MM.1S (cell line): ENCODE measurements around the gene ADAM19.

Experiments used
- DNase-seq: peaks from one replicate; pipeline ENCODE4 v3.0.0-alpha.2; 2015
- H2AFZ ChIP-seq: fragments of 300-600 bp; sonication (generic); 2 replicates; pipeline ENCODE4 v1.6.0; 2016; ENCODE audit warnings: antibody characterized with exemption, low read length
- H3F3A ChIP-seq: fragments of 300-600 bp; sonication (generic); 2 replicates; pipeline ENCODE4 v1.6.1; 2016; ENCODE audit warnings: mild to moderate bottlenecking, antibody characterized with exemption, low read length, moderate library complexity, mixed read lengths; ENCODE audit not compliant: insufficient read depth
- H3K27ac ChIP-seq: fragments of 300-600 bp; sonication (generic); 2 replicates; pipeline ENCODE4 v1.5.1; 2016; ENCODE audit warnings: mild to moderate bottlenecking, low read length
- H3K27me3 ChIP-seq: fragments of 300-600 bp; sonication (generic); replicated peaks from 2 replicates; pipeline ENCODE4 v1.6.0; 2016; ENCODE audit warnings: low read length; ENCODE audit not compliant: insufficient read depth
- H3K36me3 ChIP-seq: fragments of 300-600 bp; sonication (generic); replicated peaks from 2 replicates; pipeline ENCODE4 v1.6.1; 2016; ENCODE audit warnings: mild to moderate bottlenecking, low read length, mixed read lengths; ENCODE audit not compliant: insufficient read depth
- H3K4me1 ChIP-seq: fragments of 300-600 bp; sonication (generic); 2 replicates; pipeline ENCODE4 v1.6.1; 2016; ENCODE audit warnings: low read length, mixed read lengths
- H3K4me2 ChIP-seq: fragments of 300-600 bp; sonication (generic); 2 replicates; pipeline ENCODE4 v1.6.0; 2016; ENCODE audit warnings: low read depth, low read length
- H3K4me3 ChIP-seq: fragments of 300-600 bp; sonication (generic); 2 replicates; pipeline ENCODE4 v1.5.1; 2016; ENCODE audit warnings: low read length, mixed read lengths
- H3K79me2 ChIP-seq: fragments of 300-600 bp; sonication (generic); 2 replicates; pipeline ENCODE4 v1.6.1; 2016; ENCODE audit warnings: mixed run types, low read length, mixed read lengths
- H3K9ac ChIP-seq: fragments of 300-600 bp; sonication (generic); 2 replicates; pipeline ENCODE4 v1.6.1; 2016; ENCODE audit warnings: low read length, mixed read lengths
- H3K9me2 ChIP-seq: fragments of 300-600 bp; sonication (generic); replicated peaks from 2 replicates; pipeline ENCODE4 v1.6.1; 2016; ENCODE audit warnings: mild to moderate bottlenecking, low read length, mixed read lengths; ENCODE audit not compliant: insufficient read depth
- H3K9me3 ChIP-seq: fragments of 300-600 bp; sonication (generic); replicated peaks from 2 replicates; pipeline ENCODE4 v1.6.1; 2016; ENCODE audit warnings: mild to moderate bottlenecking, low read length, mixed read lengths; ENCODE audit not compliant: insufficient read depth
- H4K20me1 ChIP-seq: fragments of 300-600 bp; sonication (generic); 2 replicates; pipeline ENCODE4 v1.6.1; 2016; ENCODE audit warnings: mild to moderate bottlenecking, low read length, moderate library complexity, mixed read lengths; ENCODE audit not compliant: insufficient read depth
- CTCF ChIP-seq: fragments of 300-600 bp; sonication (generic); IDR thresholded peaks from 2 replicates; pipeline ENCODE4 v1.5.1; 2016; ENCODE audit warnings: antibody characterized with exemption, low read length, mixed read lengths
- EZH2 ChIP-seq: fragments of 300-600 bp; sonication (generic); optimal IDR thresholded peaks from 2 replicates; pipeline ENCODE3; 2017; ENCODE audit warnings: low read depth, mild to moderate bottlenecking, antibody characterized with exemption, low read length, mixed read lengths
- EZH2phosphoT487 ChIP-seq: fragments of 300-600 bp; sonication (generic); IDR thresholded peaks from 2 replicates; pipeline ENCODE4 v1.6.1; 2018; ENCODE audit warnings: antibody characterized with exemption, low read length

The ADAM19 gene

DNA sequence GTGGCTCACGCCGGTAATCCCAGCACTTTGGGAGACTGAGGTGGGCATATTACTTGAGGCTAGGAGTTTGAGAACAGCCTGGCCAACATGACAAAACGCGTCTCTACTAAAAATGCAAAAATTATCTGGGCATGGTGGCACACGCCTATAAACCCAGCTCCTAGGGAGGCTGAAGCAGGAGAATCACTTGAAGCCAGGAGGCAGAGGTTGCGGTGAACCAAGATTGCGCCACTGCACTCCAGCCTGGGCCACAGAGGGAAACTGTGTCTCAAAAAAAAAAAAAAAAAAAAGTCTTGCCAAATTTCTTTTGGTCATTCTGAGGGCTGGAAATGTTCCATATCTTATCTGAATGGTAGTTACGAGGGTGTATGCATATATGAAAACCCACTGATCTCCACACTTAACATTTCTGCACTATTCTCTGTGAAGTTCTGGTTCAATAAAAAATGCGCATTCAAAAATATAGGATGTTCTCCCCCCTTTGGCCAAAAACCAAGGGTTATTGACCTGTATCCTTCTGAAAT lies 129.1 kb downstream of the ADAM19 start:
- Histone ChIP-seq H3K9me2 (no peaks in the 10 kb centered on the region), H3K4me2 (no peak overlapping the region), H2AFZ (no peak overlapping the region), H3K27me3 (no peaks in the 10 kb centered on the region), H4K20me1 (no peaks in the 10 kb centered on the region), H3K27ac (no peak overlapping the region), H3K4me3 (no peak overlapping the region), H3K36me3 (no peaks in the 10 kb centered on the region), H3K9me3 (no peaks in the 10 kb centered on the region), H3K9ac (no peak overlapping the region), H3F3A (no peaks in the 10 kb centered on the region), H3K79me2 (no peaks in the 10 kb centered on the region), H3K4me1 (no peaks in the 10 kb centered on the region)
- TF ChIP-seq CTCF = no peak
- no peak for TF ChIP-seq EZH2phosphoT487
- no peak for TF ChIP-seq EZH2
- no peak for DNase-seq

DNA sequence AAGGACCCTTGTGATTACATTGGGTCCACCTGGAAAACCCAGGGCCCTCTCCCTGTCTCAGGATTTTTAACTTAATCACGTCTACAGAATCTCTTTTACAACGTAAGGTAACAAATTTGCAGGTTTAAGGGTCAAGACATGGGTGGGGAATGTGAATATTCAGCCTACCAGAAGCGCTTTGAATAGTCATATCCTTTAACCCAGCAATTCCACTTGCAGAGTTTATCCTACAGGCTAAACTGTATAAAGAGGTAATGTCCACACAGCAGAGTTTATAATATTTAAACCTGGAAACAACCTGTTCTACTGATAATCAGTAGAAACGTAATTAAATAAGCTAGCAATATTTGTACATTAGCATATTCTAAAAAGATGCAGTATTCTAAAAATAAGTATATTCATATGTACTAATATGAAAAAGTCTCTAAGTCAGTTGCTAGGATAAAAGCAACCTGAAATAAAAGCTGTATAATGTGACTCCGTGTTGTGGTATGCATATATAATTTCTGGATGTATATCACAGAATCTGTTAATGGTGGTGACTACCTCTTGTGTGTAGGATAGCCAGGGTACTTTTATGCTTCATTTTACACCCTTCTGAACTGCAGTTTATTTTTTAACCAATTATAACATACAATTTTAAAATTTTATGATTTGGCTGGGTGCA lies 129.7 kb downstream of the ADAM19 start:
- Histone ChIP-seq H3K79me2 (no peaks in the 10 kb centered on the region), H3K9me2 (no peaks in the 10 kb centered on the region), H3K36me3 (no peaks in the 10 kb centered on the region), H3K27ac (no peak overlapping the region), H4K20me1 (no peaks in the 10 kb centered on the region), H3K27me3 (no peaks in the 10 kb centered on the region), H3K4me2 (no peak overlapping the region), H2AFZ (no peak overlapping the region), H3K4me1 (no peaks in the 10 kb centered on the region), H3F3A (no peaks in the 10 kb centered on the region), H3K9me3 (no peaks in the 10 kb centered on the region), H3K9ac (no peak overlapping the region), H3K4me3 (no peak overlapping the region)
- no peak for TF ChIP-seq EZH2phosphoT487
- no peak for DNase-seq

GRCh38 chr5:157444224-157444623 lies 131.4 kb downstream of the ADAM19 start:
- no peak overlapping the region for H2AFZ ChIP-seq
- H3K4me3 ChIP-seq = no peak overlapping the region
- DNase-seq = no peak
- H3F3A ChIP-seq = no peaks in the 10 kb centered on the region
- no peak overlapping the region for H3K9ac ChIP-seq
- no peaks in the 10 kb centered on the region for H4K20me1 ChIP-seq
- H3K4me1 ChIP-seq = no peaks in the 10 kb centered on the region
- no peaks in the 10 kb centered on the region for H3K36me3 ChIP-seq
- H3K9me2 ChIP-seq = no peaks in the 10 kb centered on the region
- TF ChIP-seq EZH2phosphoT487 = no peak
- no peak for TF ChIP-seq CTCF
- TF ChIP-seq EZH2 = no peak
- H3K27ac ChIP-seq = no peak overlapping the region
- H3K79me2 ChIP-seq = no peaks in the 10 kb centered on the region
- no peaks in the 10 kb centered on the region for H3K27me3 ChIP-seq
- H3K4me2 ChIP-seq = no peak overlapping the region
- H3K9me3 ChIP-seq = no peaks in the 10 kb centered on the region

DNA sequence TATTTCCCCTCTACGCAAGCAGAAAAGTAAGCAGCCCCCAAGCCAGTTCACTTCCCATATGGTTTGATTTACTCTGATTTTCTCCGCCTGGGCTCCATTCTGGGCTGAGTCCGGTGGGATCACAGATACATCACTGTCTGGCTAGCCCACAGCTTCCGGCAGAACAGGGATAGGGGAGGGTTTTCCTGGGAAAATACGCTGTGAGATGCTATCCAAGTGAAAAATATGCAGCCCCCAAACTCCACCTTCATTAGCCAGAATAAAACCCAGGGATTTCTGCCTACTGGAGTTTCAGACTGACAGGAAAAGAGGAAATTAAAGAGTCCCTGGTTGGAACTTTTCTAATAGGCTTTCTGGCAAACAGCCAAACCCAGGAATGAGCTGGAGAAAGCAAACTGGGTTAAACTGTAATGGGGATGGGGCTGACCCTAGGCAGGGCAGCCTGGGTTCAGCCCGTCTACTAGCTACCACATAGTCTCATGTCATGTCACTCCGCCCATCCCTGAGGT lies 132.5 kb downstream of the ADAM19 start:
- H3K27ac ChIP-seq = no peak overlapping the region
- H3K9me2 ChIP-seq = no peaks in the 10 kb centered on the region
- H2AFZ ChIP-seq = no peak overlapping the region
- H3K79me2 ChIP-seq = no peaks in the 10 kb centered on the region
- H3K27me3 ChIP-seq = no peaks in the 10 kb centered on the region
- DNase-seq = no peak
- H3F3A ChIP-seq = no peaks in the 10 kb centered on the region
- no peak overlapping the region for H3K4me2 ChIP-seq
- no peaks in the 10 kb centered on the region for H3K9me3 ChIP-seq
- H3K36me3 ChIP-seq = no peaks in the 10 kb centered on the region
- H4K20me1 ChIP-seq = no peaks in the 10 kb centered on the region
- no peak overlapping the region for H3K4me3 ChIP-seq
- H3K4me1 ChIP-seq = no peaks in the 10 kb centered on the region
- TF ChIP-seq EZH2phosphoT487 (no peak), EZH2 (no peak), CTCF (no peak)
- no peak overlapping the region for H3K9ac ChIP-seq
